ENCODE data around the gene AAGAB. TPM values are rescaled to one million over a fixed set of nuclear protein-coding genes. Genes with fewer than 3 reads are reported as not detected.
A peak's percentile ranks its signal among the peaks of the same experiment; 100 is the strongest.
"Not testable (repeated sequence)": the region's sequence is repeated elsewhere in the genome, so short reads cannot be mapped to it uniquely, and the experiment has no call there.

The AAGAB gene
- total RNA-seq, 1 donor from 2014 or later = 54.3 TPM

GRCh38 chr15:67170143-67170925 lies 84.1 kb downstream of the AAGAB start:
- no peak for DNase-seq

- DNase-seq = no peak
These were observed 85.8 kb downstream of the AAGAB start for GRCh38 chr15:67168694-67169093.

GRCh38 chr15:67167091-67167490 lies 87.4 kb downstream of the AAGAB start:
- no peak for DNase-seq

- DNase-seq = no peak
These were observed 88.0 kb downstream of the AAGAB start for GRCh38 chr15:67166280-67167009.

- DNase-seq = peak; percentile 83
These were observed 88.9 kb downstream of the AAGAB start for GRCh38 chr15:67165254-67166253.

GRCh38 chr15:67164811-67165253 lies 89.6 kb downstream of the AAGAB start:
- no peak for DNase-seq

- DNase-seq = peak; percentile 60
These were observed 90.1 kb downstream of the AAGAB start for GRCh38 chr15:67164401-67164791.

- no peak for DNase-seq
These were observed 91.3 kb downstream of the AAGAB start for GRCh38 chr15:67163180-67163579.

GRCh38 chr15:67161881-67162280 lies 92.6 kb downstream of the AAGAB start:
- DNase-seq = no peak

- no peak for DNase-seq
These were observed 93.0 kb downstream of the AAGAB start for GRCh38 chr15:67161412-67161811.

- DNase-seq = no peak
These were observed 96.1 kb downstream of the AAGAB start for GRCh38 chr15:67158367-67158766.

GRCh38 chr15:67157521-67158252 lies 96.8 kb downstream of the AAGAB start:
- no peak for DNase-seq

- no peak for DNase-seq
These were observed 97.6 kb downstream of the AAGAB start for GRCh38 chr15:67156834-67157233.

GRCh38 chr15:67156426-67156825 lies 98.0 kb downstream of the AAGAB start:
- DNase-seq = no peak

- DNase-seq = no peak
These were observed 100.2 kb downstream of the AAGAB start for GRCh38 chr15:67154249-67154648.

GRCh38 chr15:67153044-67153443 lies 101.4 kb downstream of the AAGAB start:
- not testable (repeated sequence) for DNase-seq

GRCh38 chr15:67152429-67152828 lies 102.0 kb downstream of the AAGAB start:
- no peak for DNase-seq

Other genes starting within 250 kb of the AAGAB start
- gene SMAD3, start 189.1 kb downstream of the AAGAB start, total RNA-seq = 16.5 and 29.9 TPM in 2 replicates
- 1.4 and 1.7 TPM in 2 replicates for gene IQCH, start 125 bp upstream of the AAGAB start, total RNA-seq